Kidney tubule cell (primary cell): ENCODE results near the gene ABHD6.
"Not testable (repeated sequence)": the region's sequence is repeated elsewhere in the genome, so short reads cannot be mapped to it uniquely, and the experiment has no call there.

Experiments used
- DNase-seq: peaks from one replicate; pipeline ENCODE4 v3.0.0-alpha.2; 2018; ENCODE audit warnings: low spot score

ABHD6 gene, protein sequence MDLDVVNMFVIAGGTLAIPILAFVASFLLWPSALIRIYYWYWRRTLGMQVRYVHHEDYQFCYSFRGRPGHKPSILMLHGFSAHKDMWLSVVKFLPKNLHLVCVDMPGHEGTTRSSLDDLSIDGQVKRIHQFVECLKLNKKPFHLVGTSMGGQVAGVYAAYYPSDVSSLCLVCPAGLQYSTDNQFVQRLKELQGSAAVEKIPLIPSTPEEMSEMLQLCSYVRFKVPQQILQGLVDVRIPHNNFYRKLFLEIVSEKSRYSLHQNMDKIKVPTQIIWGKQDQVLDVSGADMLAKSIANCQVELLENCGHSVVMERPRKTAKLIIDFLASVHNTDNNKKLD

GRCh38 chr3:58237238-58237940 is at the start of gene ABHD6:
Gene ABHD6 (plus strand): TSS chr3:58237792. CDS start chr3:58256587, 18,795 bp downstream.
- DNase-seq = peak; percentile 74

- peak; percentile 50 for DNase-seq
Observed at GRCh38 chr3:58188173-58188564, 49.4 kb upstream of the ABHD6 start.

DNA sequence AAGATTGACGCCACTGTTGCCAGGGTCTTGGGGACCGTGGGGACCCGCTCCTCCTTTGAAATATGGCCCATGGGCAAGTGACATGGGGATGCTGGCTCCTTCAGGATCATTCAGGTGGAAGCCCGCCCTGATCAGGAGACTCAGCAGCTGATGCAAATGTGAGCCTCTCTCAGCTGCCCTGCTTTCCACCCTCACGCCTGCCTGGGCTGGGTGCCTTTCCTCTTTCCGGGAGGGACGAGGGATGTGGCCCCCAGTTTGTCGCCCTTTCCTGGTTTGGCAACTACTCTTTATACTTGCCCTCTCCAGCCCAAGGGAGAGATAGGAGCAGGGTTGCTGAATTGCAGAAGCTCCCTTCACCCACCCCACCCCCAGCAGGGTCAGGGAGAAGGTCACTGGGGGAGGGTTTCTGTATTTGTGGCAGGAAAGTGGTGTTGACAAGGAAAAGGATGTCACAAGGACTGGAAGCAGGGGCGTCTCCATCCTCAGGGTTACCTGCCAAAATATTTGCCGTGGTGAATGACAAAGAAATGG is 48.6 kb upstream of the ABHD6 start:
- no peak for DNase-seq

GRCh38 chr3:58189691-58190090 is 47.9 kb upstream of the ABHD6 start:
- DNase-seq = no peak

GRCh38 chr3:58190291-58190690 is 47.3 kb upstream of the ABHD6 start:
- DNase-seq = no peak

DNA sequence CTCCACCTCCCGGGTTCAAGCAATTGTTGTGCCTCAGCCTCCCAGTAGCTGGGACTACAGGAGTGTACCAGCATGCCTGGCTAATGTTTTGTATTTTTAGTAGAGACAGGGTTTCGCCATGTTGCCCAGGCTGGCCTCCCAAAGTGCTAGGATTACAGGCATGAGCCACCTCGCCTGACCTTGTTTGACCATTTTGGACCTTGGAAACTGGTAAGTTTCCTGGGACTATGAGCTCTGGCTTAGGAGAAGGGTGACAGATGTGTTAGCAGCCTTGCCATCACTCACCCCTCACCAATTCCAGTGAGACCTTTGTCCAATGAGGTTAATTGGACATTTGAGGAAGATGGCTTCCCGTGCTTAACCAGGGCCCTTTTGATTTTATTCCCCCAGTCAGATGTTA is 46.7 kb upstream of the ABHD6 start:
- no peak for DNase-seq

GRCh38 chr3:58191361-58191991 is 46.1 kb upstream of the ABHD6 start:
- no peak for DNase-seq

DNA sequence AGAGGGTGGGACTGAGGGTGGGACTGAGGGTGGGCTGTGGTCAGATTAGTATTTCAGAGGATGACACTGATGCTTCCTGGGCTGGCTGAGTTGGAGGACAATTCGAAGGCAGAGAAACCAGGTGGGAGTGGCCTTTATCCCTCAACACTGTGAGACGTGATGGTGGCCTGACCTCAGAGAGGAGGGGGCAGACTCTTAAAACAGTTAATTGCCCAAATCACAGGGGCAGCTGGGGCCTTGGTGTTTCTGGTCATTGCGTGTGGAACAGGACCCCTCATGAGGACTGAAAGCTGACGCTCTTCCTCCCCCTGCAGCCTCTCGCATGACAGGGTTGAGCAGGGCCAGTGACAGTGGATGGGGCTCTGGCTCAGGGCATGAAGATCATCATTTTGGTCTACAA is 45.5 kb upstream of the ABHD6 start:
- DNase-seq = no peak

DNA sequence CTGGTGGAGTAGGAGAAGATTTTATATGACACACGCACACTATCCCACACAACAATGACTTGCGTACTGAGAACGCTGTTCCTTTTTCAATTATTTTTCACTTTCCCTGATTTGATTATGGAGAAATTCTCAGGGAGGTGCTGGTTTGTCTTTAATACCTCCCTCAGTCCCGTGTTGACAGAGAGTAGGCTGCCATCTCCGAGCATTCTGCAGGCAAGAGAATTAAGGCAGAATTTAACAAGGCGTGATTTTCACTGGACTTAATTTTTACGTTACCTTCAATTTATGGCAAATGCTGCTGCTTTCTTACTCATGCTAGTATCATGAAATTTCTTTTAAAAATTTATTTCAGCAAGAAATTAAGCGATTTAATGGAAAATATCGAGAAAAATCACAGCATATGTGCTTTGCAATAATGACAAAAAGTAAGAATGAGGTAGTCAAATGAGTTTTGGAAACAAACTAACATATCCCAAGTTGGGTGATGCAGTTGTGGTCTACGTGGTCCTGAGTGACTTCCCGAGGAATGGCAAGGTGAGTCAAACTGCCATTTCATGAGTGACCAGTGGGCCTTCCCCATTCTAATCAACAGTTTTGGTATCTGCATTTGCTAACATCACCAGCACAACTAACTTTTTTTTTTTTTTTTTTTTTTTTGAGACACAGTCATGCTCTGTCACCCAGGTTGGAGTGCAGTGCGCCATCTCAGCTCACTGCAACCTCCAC is 43.7 kb upstream of the ABHD6 start:
- no peak for DNase-seq

- no peak for DNase-seq
Observed at GRCh38 chr3:58197588-58197987, 40.0 kb upstream of the ABHD6 start.

DNA sequence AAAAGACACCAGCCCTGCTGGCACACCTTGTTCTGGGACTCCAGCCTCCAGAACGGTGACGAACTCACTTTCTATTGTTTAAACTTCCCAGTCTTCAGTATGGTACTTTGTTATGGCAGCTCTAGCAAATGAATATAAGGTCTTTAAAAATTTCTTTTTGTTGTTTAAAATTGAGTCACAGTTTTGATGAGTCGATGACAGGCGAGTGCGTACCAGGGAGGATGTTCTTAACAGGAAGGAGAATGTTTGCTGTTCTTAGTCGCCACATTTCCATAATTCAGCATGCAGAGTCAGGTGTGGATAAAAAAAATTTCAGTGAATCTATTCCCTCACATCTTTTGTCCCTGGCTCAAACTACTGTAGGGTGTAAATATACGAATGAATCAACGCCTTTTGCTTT is 39.2 kb upstream of the ABHD6 start:
- DNase-seq = no peak

- DNase-seq = no peak
Observed at GRCh38 chr3:58198804-58199203, 38.8 kb upstream of the ABHD6 start.

GRCh38 chr3:58200121-58200709 is 37.4 kb upstream of the ABHD6 start:
- no peak for DNase-seq

DNA sequence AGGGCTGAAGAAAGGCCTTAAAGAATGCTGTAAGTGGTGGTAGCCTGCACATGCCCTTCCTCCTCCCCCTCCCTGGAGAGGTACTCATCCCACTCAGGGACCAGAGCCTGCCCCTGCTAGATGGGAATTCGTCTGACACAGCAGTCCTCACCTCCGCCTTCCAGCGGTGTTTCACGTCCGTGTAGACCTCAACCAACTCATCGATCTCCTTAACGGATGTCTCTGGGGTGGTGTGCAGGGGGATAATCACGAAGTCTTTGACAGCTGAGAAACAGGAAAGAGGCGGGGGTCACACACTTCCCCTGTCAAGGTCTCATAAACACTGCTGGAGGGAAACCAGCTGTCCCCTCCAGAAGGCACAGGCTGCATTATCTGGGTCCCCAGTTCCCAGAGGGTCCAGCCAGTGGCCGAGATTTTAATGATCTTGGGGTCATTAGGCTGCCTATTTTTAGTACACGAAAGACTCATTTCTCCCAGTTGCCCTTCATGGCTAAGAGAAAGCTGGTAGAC is 36.7 kb upstream of the ABHD6 start:
- DNase-seq = no peak

- DNase-seq = not testable (repeated sequence)
Observed at GRCh38 chr3:58201451-58201850, 36.1 kb upstream of the ABHD6 start.

DNA sequence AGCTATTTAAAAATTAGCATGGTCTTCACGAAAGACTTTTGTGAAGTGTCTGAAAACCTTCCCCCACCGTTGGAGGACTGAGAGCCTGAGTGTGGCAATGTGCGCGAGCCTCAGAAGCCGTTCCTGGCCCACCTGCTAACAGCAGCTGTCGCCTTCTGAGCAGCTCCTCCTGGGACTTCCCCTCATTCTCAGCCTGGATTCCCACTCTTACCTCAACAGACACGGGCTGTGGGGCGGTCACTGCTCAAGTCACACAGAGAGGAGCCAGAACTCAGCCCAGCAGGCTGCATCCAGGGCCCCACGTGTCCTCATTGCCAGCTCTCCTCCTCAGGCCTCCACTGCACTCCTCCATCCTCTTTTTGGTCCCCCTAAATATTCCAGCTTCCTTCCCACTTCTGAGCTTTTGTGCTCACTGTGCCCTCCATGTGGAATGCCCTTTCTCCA is 34.7 kb upstream of the ABHD6 start:
- no peak for DNase-seq

- DNase-seq = no peak
Observed at GRCh38 chr3:58203541-58203940, 34.1 kb upstream of the ABHD6 start.

DNA sequence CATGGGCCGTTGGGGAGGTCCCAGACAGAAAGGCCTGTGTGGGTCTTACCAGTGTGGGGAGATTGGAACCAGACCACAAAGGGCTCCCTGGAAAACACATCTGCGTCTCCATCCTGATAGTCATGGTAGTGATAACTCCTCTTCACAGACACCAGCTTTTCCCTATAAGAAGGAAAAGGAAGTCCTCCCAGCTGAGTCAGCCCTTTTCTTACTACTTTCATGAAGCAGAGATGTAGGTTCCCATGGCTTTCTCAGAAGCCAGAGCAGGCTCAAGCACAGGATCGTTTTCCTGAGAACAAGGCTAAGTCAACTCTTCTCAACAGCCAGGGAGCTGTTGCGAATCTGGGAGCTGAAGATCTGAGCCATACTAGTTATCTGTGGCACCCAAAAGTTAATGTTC is 32.9 kb upstream of the ABHD6 start:
- DNase-seq = no peak

DNA sequence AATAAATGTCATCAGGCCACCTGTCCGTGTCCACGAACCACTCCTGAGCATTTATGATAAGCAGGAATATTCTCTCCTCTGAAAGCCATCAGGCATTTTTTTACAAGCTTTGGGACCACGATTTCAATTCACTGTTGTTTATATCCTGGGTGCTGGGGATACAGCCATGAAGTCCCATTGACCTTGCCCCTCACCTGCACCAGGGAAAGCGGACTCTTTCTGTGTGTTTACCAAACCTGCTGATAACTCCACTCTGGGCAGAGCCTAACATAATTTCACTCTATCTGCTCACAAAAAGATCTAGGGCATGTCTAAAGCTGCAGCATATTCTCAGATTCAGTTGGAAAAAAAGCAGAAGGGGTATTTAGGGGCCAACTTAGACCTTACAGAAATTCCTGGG is 31.6 kb upstream of the ABHD6 start:
- DNase-seq = no peak

- DNase-seq = peak; percentile 57
Observed at GRCh38 chr3:58206406-58207011, 31.1 kb upstream of the ABHD6 start.

- DNase-seq = no peak
Observed at GRCh38 chr3:58207954-58208353, 29.6 kb upstream of the ABHD6 start.
